Gastrocnemius medialis (tissue), 4 donors: Measurements from ENCODE around the gene ARID5A. TPM values are rescaled to one million over a fixed set of nuclear protein-coding genes. Genes with fewer than 3 reads are reported as not detected.
A peak's percentile ranks its signal among the peaks of the same experiment; 100 is the strongest.

Experiments used
- ATAC-seq, 2 donors: fragments of 150-250 bp; one replicate each; pipeline ENCODE4 v1.9.1; 2016
- DNase-seq, 2 donors: peaks; one replicate each; pipeline ENCODE4 v3.0.0-alpha.2; 2019
- H3K27ac ChIP-seq, 4 donors: fragments of 200-600 bp; sonication (generic); 1 replicate in 1 of 4; 2 replicates in 3 of 4; pipeline ENCODE4 v1.5.1; 2016 to 2018; ENCODE audit warnings: mild to moderate bottlenecking in 2 of 4, moderate library complexity in 1 of 4
- H3K27me3 ChIP-seq, 3 donors: fragments of 200-600 bp; sonication (generic) in 2 of 3; 1 replicate in 1 of 3; 2 replicates in 2 of 3; pipeline versions ENCODE4 v1.5.1 to v1.6.0; 2016 to 2019; ENCODE audit warnings: mild to moderate bottlenecking in 1 of 3, moderate library complexity in 1 of 3
- H3K36me3 ChIP-seq, 2 donors: fragments of 200-600 bp; sonication (generic) in 1 of 2; one replicate each; pipeline ENCODE4 v1.5.1; 2017 to 2018
- H3K4me1 ChIP-seq, 2 donors: fragments of 200-600 bp; sonication (generic) in 1 of 2; one replicate each; pipeline ENCODE4 v1.5.1; 2016 to 2017; ENCODE audit warnings: mild to moderate bottlenecking in 2 of 2
- H3K4me3 ChIP-seq, 4 donors: fragments of 200-600 bp; sonication (generic) in 3 of 4; 1 replicate in 1 of 4; 2 replicates in 3 of 4; pipeline ENCODE4 v1.5.1; 2016 to 2019; ENCODE audit warnings: mild to moderate bottlenecking in 2 of 4
- H3K9me3 ChIP-seq, 3 donors: fragments of 200-600 bp; sonication (generic) in 2 of 3; 1 replicate in 1 of 3; 2 replicates in 2 of 3; pipeline ENCODE4 v1.5.1; 2016 to 2019
- POLR2A ChIP-seq, 2 donors: fragments of 450-650 bp; IDR thresholded peaks; one replicate each; pipeline ENCODE4 v1.6.1; 2017; ENCODE audit warnings: antibody characterized with exemption in 2 of 2, mild to moderate bottlenecking in 2 of 2, moderate library complexity in 2 of 2
- in situ Hi-C, 4 donors: fragments of 200-750 bp; cut with MboI; loops; one replicate each; pipeline versions ENCODE4 v1.15.0 to v1.8.0; 2017; ENCODE audit warnings: low sequenced_read_pairs in 4 of 4
- intact Hi-C: fragments of 100-400 bp; cut with DNase I; formaldehyde crosslinking; loops from one replicate; pipeline ENCODE4 v1.15.1; 2023; ENCODE audit warnings: low total_unique reads
- total RNA-seq, 4 donors: library from RNA; depleted of rRNA; stranded (reverse); fragments of >200 nt; gene quantifications; one replicate each; pipeline versions ENCODE4 v1.1.0 to v1.2.3, GENCODE V29; 2016
- TF ChIP-seq, protein P1 (sequence below), 5 experiments: fragments of 450-650 bp in 3 of 5; fragments of 200-600 bp in 2 of 5; sonication (generic) in 2 of 5; IDR thresholded peaks in 4 of 5; conservative IDR thresholded peaks in 1 of 5; 1 replicate in 4 of 5; 2 replicates in 1 of 5; pipeline ENCODE4 v1.5.1; 2016 to 2019; ENCODE audit warnings: antibody characterized with exemption in 5 of 5, mild to moderate bottlenecking in 3 of 5, moderate library complexity in 3 of 5

Gene ARID5A
- total RNA-seq, 4 donors from 2014 or later = 6.7 to 126 (median 30.5) TPM

DNA sequence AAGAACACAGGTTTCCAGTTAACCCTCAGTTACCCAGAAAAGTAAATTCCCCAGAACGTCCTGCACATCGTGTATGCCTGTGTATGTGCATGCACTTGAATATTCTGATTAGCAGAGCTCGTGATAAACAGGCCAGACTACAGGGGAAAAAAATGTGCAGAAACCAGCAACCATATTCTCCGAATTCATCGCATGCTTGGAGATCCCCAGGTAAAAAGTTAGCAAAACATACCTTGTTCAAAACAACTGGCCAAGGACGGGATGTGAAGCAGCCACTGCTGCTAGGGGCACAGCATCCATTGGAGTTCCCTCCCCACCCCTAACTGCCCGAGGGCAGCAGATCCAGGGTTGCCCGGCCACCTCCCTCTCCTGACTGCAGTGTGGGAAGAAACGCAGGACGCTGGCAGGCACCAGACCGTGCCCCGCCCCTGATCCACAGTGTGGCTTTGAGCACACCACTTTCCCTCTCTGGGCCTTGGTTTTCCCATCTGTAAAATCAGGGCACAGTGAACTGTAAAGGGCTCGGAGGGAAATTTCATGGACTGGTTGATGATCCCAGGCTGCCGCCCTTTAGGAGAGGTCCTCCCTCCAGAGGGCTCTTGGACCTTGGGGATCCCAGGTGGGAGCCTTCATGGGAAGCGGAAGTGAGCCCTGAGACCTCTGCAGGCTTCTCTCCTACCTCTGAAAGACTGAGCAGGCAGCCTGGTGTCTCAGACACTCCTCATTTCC is 11.9 kb upstream of the ARID5A start:
- no peak overlapping the region for H3K4me3 ChIP-seq
- intact Hi-C loops (no loop called here), in situ Hi-C loops (loop anchor here (25.0 kb wide), 4 partner anchors 212 to 1138 kb away; partner anchors contain the start of genes SNRNP200 (in 2 of the 4), ACTR1B (in 1 of the 4), ASTL (in 1 of the 4) and C2orf92 (in 1 of the 4))
- no peaks in the 10 kb centered on the region for H3K36me3 ChIP-seq
- H3K27me3 ChIP-seq = no peaks in the 10 kb centered on the region
- H3K9me3 ChIP-seq = no peaks in the 10 kb centered on the region
- TF ChIP-seq, protein P1, sequence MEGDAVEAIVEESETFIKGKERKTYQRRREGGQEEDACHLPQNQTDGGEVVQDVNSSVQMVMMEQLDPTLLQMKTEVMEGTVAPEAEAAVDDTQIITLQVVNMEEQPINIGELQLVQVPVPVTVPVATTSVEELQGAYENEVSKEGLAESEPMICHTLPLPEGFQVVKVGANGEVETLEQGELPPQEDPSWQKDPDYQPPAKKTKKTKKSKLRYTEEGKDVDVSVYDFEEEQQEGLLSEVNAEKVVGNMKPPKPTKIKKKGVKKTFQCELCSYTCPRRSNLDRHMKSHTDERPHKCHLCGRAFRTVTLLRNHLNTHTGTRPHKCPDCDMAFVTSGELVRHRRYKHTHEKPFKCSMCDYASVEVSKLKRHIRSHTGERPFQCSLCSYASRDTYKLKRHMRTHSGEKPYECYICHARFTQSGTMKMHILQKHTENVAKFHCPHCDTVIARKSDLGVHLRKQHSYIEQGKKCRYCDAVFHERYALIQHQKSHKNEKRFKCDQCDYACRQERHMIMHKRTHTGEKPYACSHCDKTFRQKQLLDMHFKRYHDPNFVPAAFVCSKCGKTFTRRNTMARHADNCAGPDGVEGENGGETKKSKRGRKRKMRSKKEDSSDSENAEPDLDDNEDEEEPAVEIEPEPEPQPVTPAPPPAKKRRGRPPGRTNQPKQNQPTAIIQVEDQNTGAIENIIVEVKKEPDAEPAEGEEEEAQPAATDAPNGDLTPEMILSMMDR (IDR thresholded peaks at IDR 0.05 in 4 of 5, conservative IDR thresholded peaks at IDR 0.05 in 1 of 5) = no peak
- no peak for TF ChIP-seq POLR2A (IDR thresholded peaks at IDR 0.05)
- no peak overlapping the region for H3K27ac ChIP-seq
- DNase-seq (no peak), ATAC-seq (no peak)
- H3K4me1 ChIP-seq = peaks cover 13 to 16% of the 10 kb centered on the region in 2 donors

DNA sequence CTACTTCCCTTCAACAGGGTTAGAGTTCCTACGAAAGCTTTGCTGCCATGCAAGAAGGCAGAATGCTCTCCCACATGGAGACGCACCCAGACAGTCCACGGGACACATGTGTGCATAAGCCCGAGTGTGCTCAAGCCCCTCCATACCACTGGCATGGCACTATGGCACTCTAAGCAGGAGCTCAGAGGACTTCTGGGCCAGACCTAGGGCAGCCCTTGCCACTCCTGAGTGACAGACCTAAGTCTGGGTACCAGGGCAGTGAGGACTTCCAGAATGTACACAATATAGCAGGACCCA is 11.4 kb upstream of the ARID5A start:
- Histone ChIP-seq H3K36me3 (no peaks in the 10 kb centered on the region), H3K27ac (no peak overlapping the region), H3K9me3 (no peaks in the 10 kb centered on the region), H3K27me3 (no peaks in the 10 kb centered on the region), H3K4me1 (peaks cover 13 to 16% of the 10 kb centered on the region in 2 donors), H3K4me3 (no peak overlapping the region)
- intact Hi-C loops = no loop called here
- DNase-seq (no peak), ATAC-seq (no peak)
- in situ Hi-C loops = loop anchor here in 1 of 4 donors (25.0 kb wide), 1 partner anchor 1137 kb away; the partner anchor contains the start of genes ACTR1B and C2orf92
- no peak for TF ChIP-seq POLR2A (IDR thresholded peaks at IDR 0.05)
- TF ChIP-seq, protein P1 (IDR thresholded peaks at IDR 0.05 in 4 of 5, conservative IDR thresholded peaks at IDR 0.05 in 1 of 5) = no peak

DNA sequence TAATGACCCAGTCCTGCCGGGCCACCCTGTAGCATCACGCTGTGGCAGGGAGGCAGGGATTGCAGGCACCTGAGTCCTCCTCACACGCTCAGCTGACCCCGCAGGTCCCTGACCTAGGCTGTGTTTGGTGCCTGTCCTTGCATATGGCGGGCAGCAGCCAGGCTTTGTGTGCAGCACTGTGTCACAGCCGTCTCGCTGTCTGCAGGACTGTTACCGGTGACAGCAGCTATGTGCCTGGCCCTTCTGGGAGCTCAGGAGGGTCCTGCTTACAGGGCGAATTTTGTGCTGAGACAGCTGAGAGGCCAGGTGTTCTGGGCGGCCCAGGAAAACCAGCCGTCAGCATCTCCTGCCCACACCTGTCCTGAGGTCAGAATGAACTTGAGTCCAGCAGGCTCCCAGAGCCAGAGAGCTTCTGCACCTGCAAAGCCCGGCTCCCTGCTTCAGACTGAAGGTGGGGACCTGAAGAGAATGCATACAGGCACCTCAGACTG is 10.4 kb upstream of the ARID5A start:
- Histone ChIP-seq H3K4me3 (no peak overlapping the region), H3K36me3 (no peaks in the 10 kb centered on the region), H3K27ac (no peak overlapping the region), H3K9me3 (no peaks in the 10 kb centered on the region), H3K27me3 (no peaks in the 10 kb centered on the region), H3K4me1 (peaks cover 16 to 17% of the 10 kb centered on the region in 2 donors)
- no peak for ATAC-seq
- DNase-seq = no peak
- TF ChIP-seq POLR2A (IDR thresholded peaks at IDR 0.05) = no peak
- TF ChIP-seq, protein P1 (IDR thresholded peaks at IDR 0.05 in 4 of 5, conservative IDR thresholded peaks at IDR 0.05 in 1 of 5) = no peak
- intact Hi-C loops (no loop called here), in situ Hi-C loops (loop anchor here in 1 of 4 donors (25.0 kb wide), 1 partner anchor 1136 kb away; the partner anchor contains the start of genes ACTR1B and C2orf92)

DNA sequence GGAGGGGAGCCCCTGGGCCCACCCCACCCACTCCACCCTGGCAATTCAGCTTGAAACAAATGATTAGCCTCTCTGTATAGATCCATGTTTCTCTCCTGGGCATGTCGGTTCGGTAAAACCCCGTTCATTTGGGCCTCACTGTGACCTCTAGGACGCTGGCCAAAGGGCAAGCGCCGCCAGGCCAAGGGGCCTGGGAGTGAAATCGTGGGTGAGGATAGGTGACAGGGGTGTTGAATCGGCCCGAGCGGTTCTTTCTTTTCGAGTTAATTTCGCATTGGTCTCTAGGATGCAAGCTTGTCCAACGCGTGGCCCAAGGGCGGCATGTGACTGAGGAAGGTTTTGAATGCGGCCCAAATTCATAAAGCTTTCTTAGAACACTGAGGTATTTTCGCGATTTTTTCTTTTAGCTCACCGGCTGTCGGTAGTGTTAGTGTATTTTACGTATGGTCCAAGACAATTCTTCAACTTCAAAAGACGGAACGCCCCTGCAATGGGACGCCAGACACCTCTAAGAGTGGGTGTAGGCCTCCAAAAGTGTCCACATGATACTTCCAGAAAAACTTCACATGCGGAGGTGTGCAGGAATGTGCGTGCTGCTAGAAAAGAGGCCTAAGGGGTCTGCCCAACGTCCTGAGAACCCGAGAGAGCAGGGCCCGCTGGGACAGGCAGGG is 9.8 kb upstream of the ARID5A start:
- peaks cover 22 to 23% of the 10 kb centered on the region in 2 donors for H3K4me1 ChIP-seq
- H3K36me3 ChIP-seq = no peaks in the 10 kb centered on the region
- peak overlapping the region; percentile 65 to 76 (median 66) for H3K27ac ChIP-seq
- no peak for TF ChIP-seq POLR2A (IDR thresholded peaks at IDR 0.05)
- TF ChIP-seq, protein P1 (IDR thresholded peaks at IDR 0.05 in 4 of 5, conservative IDR thresholded peaks at IDR 0.05 in 1 of 5) = no peak
- no peaks in the 10 kb centered on the region for H3K27me3 ChIP-seq
- no peaks in the 10 kb centered on the region for H3K9me3 ChIP-seq
- DNase-seq = no peak
- no peak for ATAC-seq
- H3K4me3 ChIP-seq = peak overlapping the region; percentile 46 to 66 (median 60)
- intact Hi-C loops (no loop called here), in situ Hi-C loops (loop anchor here in 1 of 4 donors (25.0 kb wide), 1 partner anchor 1136 kb away; the partner anchor contains the start of genes ACTR1B and C2orf92)
